Chondrocyte (in vitro differentiated cells): ENCODE results near the gene BMP7. TPM values are rescaled to one million over a fixed set of nuclear protein-coding genes. Genes with fewer than 3 reads are reported as not detected.

ENCODE experiments used
- DNase-seq: peaks from one replicate; pipeline ENCODE4 v3.0.0; 2021; ENCODE audit warnings: mixed read lengths, low spot score
- H3K27ac Mint-ChIP-seq: one replicate; pipeline ENCODE4 v1.8.0; 2021; ENCODE audit warnings: mild to moderate bottlenecking, moderate library complexity, mixed read lengths; ENCODE audit not compliant: unreplicated experiment
- H3K27me3 Mint-ChIP-seq: 2 replicates; pipeline ENCODE4 v1.8.0; 2021; ENCODE audit warnings: low read depth, mixed read lengths
- H3K36me3 Mint-ChIP-seq: 2 replicates; pipeline ENCODE4 v1.8.0; 2021; ENCODE audit warnings: low read depth, mixed read lengths
- H3K4me1 Mint-ChIP-seq: 2 replicates; pipeline ENCODE4 v1.8.0; 2021; ENCODE audit warnings: low read depth, mild to moderate bottlenecking, mixed read lengths
- H3K4me3 Mint-ChIP-seq: one replicate; pipeline ENCODE4 v1.8.0; 2021; ENCODE audit warnings: mild to moderate bottlenecking, moderate library complexity, mixed read lengths; ENCODE audit not compliant: unreplicated experiment
- H3K9me3 Mint-ChIP-seq: 2 replicates; pipeline ENCODE4 v1.8.0; 2021; ENCODE audit warnings: low read depth, mixed read lengths
- CTCF ChIP-seq: fragments of 200-600 bp; sonication (generic); IDR thresholded peaks from 2 replicates; pipeline ENCODE4 v1.5.0; 2021; ENCODE audit warnings: antibody characterized with exemption, mild to moderate bottlenecking, moderate library complexity
- total RNA-seq: library from RNA; stranded (reverse); gene quantifications from 3 replicates; pipeline ENCODE4 v1.2.1, GENCODE V29; 2021

Gene BMP7
- total RNA-seq, 1 donor from 2014 or later = not detected

- Mint-ChIP-seq H3K4me3 (no peak overlapping the region), H3K27me3 (peaks cover 82% of the 10 kb centered on the region), H3K4me1 (peaks cover 7% of the 10 kb centered on the region), H3K36me3 (no peaks in the 10 kb centered on the region), H3K27ac (no peak overlapping the region), H3K9me3 (no peaks in the 10 kb centered on the region)
- DNase-seq = no peak
- TF ChIP-seq CTCF = no peak
These were observed 4.8 kb downstream of the BMP7 start for GRCh38 chr20:57261457-57262251.

- Mint-ChIP-seq H3K36me3 (no peaks in the 10 kb centered on the region), H3K4me1 (peaks cover 7% of the 10 kb centered on the region), H3K4me3 (no peak overlapping the region), H3K9me3 (no peaks in the 10 kb centered on the region), H3K27ac (no peak overlapping the region), H3K27me3 (peaks cover 82% of the 10 kb centered on the region)
- DNase-seq = no peak
- TF ChIP-seq CTCF = no peak
These were observed 5.5 kb downstream of the BMP7 start for GRCh38 chr20:57260934-57261333.

GRCh38 chr20:57259938-57260921 lies 6.2 kb downstream of the BMP7 start:
- Mint-ChIP-seq H3K36me3 (no peaks in the 10 kb centered on the region), H3K27ac (no peak overlapping the region), H3K4me3 (no peak overlapping the region), H3K4me1 (peaks cover 3% of the 10 kb centered on the region), H3K27me3 (peaks cover 76% of the 10 kb centered on the region), H3K9me3 (no peaks in the 10 kb centered on the region)
- TF ChIP-seq CTCF = no peak
- DNase-seq = no peak

GRCh38 chr20:57259121-57259937 lies 7.1 kb downstream of the BMP7 start:
- no peaks in the 10 kb centered on the region for H3K36me3 Mint-ChIP-seq
- peaks cover 71% of the 10 kb centered on the region for H3K27me3 Mint-ChIP-seq
- no peak for DNase-seq
- H3K4me3 Mint-ChIP-seq = no peak overlapping the region
- H3K27ac Mint-ChIP-seq = no peak overlapping the region
- no peak for TF ChIP-seq CTCF
- peaks cover 3% of the 10 kb centered on the region for H3K4me1 Mint-ChIP-seq
- H3K9me3 Mint-ChIP-seq = no peaks in the 10 kb centered on the region
